ENCODE measurements around the gene MARVELD2. TPM values are rescaled to one million over a fixed set of nuclear protein-coding genes. Genes with fewer than 3 reads are reported as not detected.
"Not testable (repeated sequence)": the region's sequence is repeated elsewhere in the genome, so short reads cannot be mapped to it uniquely, and the experiment has no call there.

Gene MARVELD2
- total and polyA plus RNA-seq, 2 donors (not counting 1 experiment from before 2014, with no cell fraction given) = 0.19 to 0.94 TPM

- Histone ChIP-seq H3K4me3 (ENCODE audit: control extremely low read depth in 1 of 5, extremely low read depth in 1 of 5, insufficient read depth in 1 of 5, low read depth in 2 of 5, low read length in 4 of 5) (no peak overlapping the region), H3K36me3 (replicated peaks in 1 of 2; ENCODE audit: control extremely low read depth in 1 of 2, control insufficient read depth in 1 of 2, extremely low read depth in 1 of 2, insufficient read depth in 2 of 2, low read length in 1 of 2) (no peaks in the 10 kb centered on the region), H2AFZ (ENCODE audit: insufficient read depth, low read depth, low read length, poor library complexity, severe bottlenecking) (no peak overlapping the region), H3K9me3 (ENCODE audit: control extremely low read depth in 1 of 3, control insufficient read depth in 2 of 3, insufficient read depth in 1 of 3, low read length in 2 of 3) (peaks cover 0 to 5% (median 0%) of the 10 kb centered on the region in 3 donors), H3K4me1 (ENCODE audit: control insufficient read depth in 2 of 2, insufficient read depth in 2 of 2, low read length in 2 of 2) (no peaks in the 10 kb centered on the region), H3K27me3 (replicated peaks in 1 of 4; ENCODE audit: control extremely low read depth in 1 of 4, control insufficient read depth in 3 of 4, insufficient read depth in 4 of 4, low read length in 3 of 4) (no peaks in the 10 kb centered on the region), H3K9ac (ENCODE audit: low read length) (no peak overlapping the region), H3K4me2 (replicated peaks; ENCODE audit: low read depth, low read length, poor library complexity, severe bottlenecking) (no peak overlapping the region), H3K27ac (ENCODE audit: low read length in 2 of 2) (no peak overlapping the region), H3K79me2 (ENCODE audit: control insufficient read depth, insufficient read depth, low read length) (no peaks in the 10 kb centered on the region), H4K20me1 (ENCODE audit: control insufficient read depth, insufficient read depth, low read length, poor library complexity, severe bottlenecking) (no peaks in the 10 kb centered on the region)
- WGBS (ENCODE audit: insufficient coverage) = 50% methylated on average over 1 of the region's 4 CpGs
- ATAC-seq (ENCODE audit: low read depth) (no peak), DNase-seq (no peak)
- Mint-ChIP-seq H3K4me1 (no peaks in the 10 kb centered on the region), H3K4me3 (no peak overlapping the region), H3K27me3 (no peaks in the 10 kb centered on the region), H3K27ac (no peak overlapping the region), H3K9me3 (ENCODE audit: insufficient read depth) (no peaks in the 10 kb centered on the region)
- CTCF ChIA-PET = no interaction called here
- TF ChIP-seq CTCF (IDR thresholded peaks at IDR 0.05) (no peak), EZH2 (IDR thresholded peaks at IDR 0.05; ENCODE audit: borderline replicate concordance, insufficient read depth, low read depth, low read length, poor library complexity, severe bottlenecking) (no peak)
- POLR2A ChIA-PET = no interaction called here
- intact Hi-C loops (cut with micrococcal nuclease) = no loop called here
These were observed 37.2 kb downstream of the MARVELD2 start for GRCh38 chr5:69451941-69452647.

GRCh38 chr5:69453487-69453886 lies 38.6 kb downstream of the MARVELD2 start:
- H3K79me2 ChIP-seq (ENCODE audit: control insufficient read depth, insufficient read depth, low read length); ATAC-seq (ENCODE audit: low read depth); H3K9ac ChIP-seq (ENCODE audit: low read length); H3K9me3 ChIP-seq (ENCODE audit: control extremely low read depth in 1 of 3, control insufficient read depth in 2 of 3, insufficient read depth in 1 of 3, low read length in 2 of 3); DNase-seq; H3K4me1 Mint-ChIP-seq; H3K36me3 ChIP-seq (replicated peaks in 1 of 2; ENCODE audit: control extremely low read depth in 1 of 2, control insufficient read depth in 1 of 2, extremely low read depth in 1 of 2, insufficient read depth in 2 of 2, low read length in 1 of 2); CTCF ChIA-PET; H3K9me3 Mint-ChIP-seq (ENCODE audit: insufficient read depth); H3K4me2 ChIP-seq (replicated peaks; ENCODE audit: low read depth, low read length, poor library complexity, severe bottlenecking); POLR2A ChIA-PET; intact Hi-C loops (cut with micrococcal nuclease); H3K4me3 ChIP-seq (ENCODE audit: control extremely low read depth in 1 of 5, extremely low read depth in 1 of 5, insufficient read depth in 1 of 5, low read depth in 2 of 5, low read length in 4 of 5); H3K4me1 ChIP-seq (ENCODE audit: control insufficient read depth in 2 of 2, insufficient read depth in 2 of 2, low read length in 2 of 2); H3K27ac Mint-ChIP-seq; H3K27ac ChIP-seq (ENCODE audit: low read length in 2 of 2); H3K27me3 Mint-ChIP-seq; H3K4me3 Mint-ChIP-seq; H4K20me1 ChIP-seq (ENCODE audit: control insufficient read depth, insufficient read depth, low read length, poor library complexity, severe bottlenecking); H3K27me3 ChIP-seq (replicated peaks in 1 of 4; ENCODE audit: control extremely low read depth in 1 of 4, control insufficient read depth in 3 of 4, insufficient read depth in 4 of 4, low read length in 3 of 4); H2AFZ ChIP-seq (ENCODE audit: insufficient read depth, low read depth, low read length, poor library complexity, severe bottlenecking): not testable (repeated sequence)
- WGBS (ENCODE audit: insufficient coverage) = 77% methylated on average over 2 of the region's 3 CpGs

Measured in B cell (primary cell).